HepG2 (cell line): ENCODE data around the gene SP3. TPM values are rescaled to one million over a fixed set of nuclear protein-coding genes. Genes with fewer than 3 reads are reported as not detected.

Experiments used
- AHR ChIP-seq: IDR thresholded peaks from 2 replicates; pipeline ENCODE4 v1.6.1; 2018; ENCODE audit warnings: missing genetic modification reagents, missing compliant biosample characterization
- DPF2 ChIP-seq: sonication (generic); formaldehyde crosslinking; IDR thresholded peaks from 2 replicates; pipeline ENCODE4 v1.4.0; 2020; ENCODE audit warnings: mild to moderate bottlenecking, low read depth, missing genetic modification reagents, borderline replicate concordance
- EZH2 ChIP-seq: conservative IDR thresholded peaks from 2 replicates; pipeline ENCODE4 v1.6.1; 2012; ENCODE audit warnings: mild to moderate bottlenecking, low read depth, low read length, moderate library complexity
- GATAD1 ChIP-seq: IDR thresholded peaks from 2 replicates; pipeline ENCODE4 v1.6.1; 2016; ENCODE audit warnings: missing genetic modification reagents, missing compliant biosample characterization
- HHEX ChIP-seq: IDR thresholded peaks from 2 replicates; pipeline ENCODE4 v1.6.1; 2016; ENCODE audit warnings: control low read depth
- HOXD1 ChIP-seq: sonication (generic); formaldehyde crosslinking; IDR thresholded peaks from 2 replicates; pipeline ENCODE4 v1.5.0; 2020; ENCODE audit warnings: missing genetic modification reagents
- IKZF1 ChIP-seq: fragments of 450-650 bp; IDR thresholded peaks from 2 replicates; pipeline ENCODE4 v1.7.1; 2016
- KDM2A ChIP-seq: sonication (generic); formaldehyde crosslinking; IDR thresholded peaks from 2 replicates; pipeline ENCODE4 v1.4.0; 2020; ENCODE audit warnings: low read depth, missing genetic modification reagents, borderline replicate concordance
- MAX ChIP-seq: IDR thresholded peaks from 2 replicates; pipeline ENCODE4 v1.6.1; 2012; ENCODE audit warnings: inconsistent platforms
- MYNN ChIP-seq: sonication (generic); formaldehyde crosslinking; IDR thresholded peaks from 2 replicates; pipeline ENCODE4 v1.4.0; 2020; ENCODE audit warnings: mild to moderate bottlenecking, low read depth, missing genetic modification reagents
- NFYC ChIP-seq: IDR thresholded peaks from 2 replicates; pipeline ENCODE4 v1.6.1; 2016; ENCODE audit warnings: missing genetic modification reagents, missing compliant biosample characterization
- ZNF234 ChIP-seq: sonication (generic); formaldehyde crosslinking; conservative IDR thresholded peaks from 2 replicates; pipeline ENCODE4 v1.5.1; 2020; ENCODE audit warnings: mild to moderate bottlenecking, missing genetic modification reagents
- ZNF263 ChIP-seq: sonication (generic); formaldehyde crosslinking; IDR thresholded peaks from 2 replicates; pipeline ENCODE4 v1.4.0; 2020; ENCODE audit warnings: missing genetic modification reagents
- ZNF276 ChIP-seq: sonication (generic); formaldehyde crosslinking; IDR thresholded peaks from 2 replicates; pipeline ENCODE4 v1.4.0; 2020; ENCODE audit warnings: mild to moderate bottlenecking, low read depth, missing genetic modification reagents
- ZNF343 ChIP-seq: sonication (generic); formaldehyde crosslinking; IDR thresholded peaks from 2 replicates; pipeline ENCODE4 v1.4.0; 2020; ENCODE audit warnings: mild to moderate bottlenecking, missing genetic modification reagents
- ZNF407 ChIP-seq: sonication (generic); formaldehyde crosslinking; IDR thresholded peaks from one replicate; pipeline ENCODE4 v1.5.1; 2020; ENCODE audit warnings: mild to moderate bottlenecking, missing genetic modification reagents; ENCODE audit errors: not compliant biosample characterization
- ZNF639 ChIP-seq: conservative IDR thresholded peaks from 2 replicates; pipeline ENCODE4 v1.6.1; 2018; ENCODE audit warnings: missing genetic modification reagents
- ZNF652 ChIP-seq: IDR thresholded peaks from 2 replicates; pipeline ENCODE4 v1.6.1; 2016; ENCODE audit warnings: low read depth, borderline replicate concordance
- ZNF775 ChIP-seq: sonication (generic); formaldehyde crosslinking; IDR thresholded peaks from 2 replicates; pipeline ENCODE4 v1.4.0; 2020; ENCODE audit warnings: missing genetic modification reagents, mild to moderate bottlenecking, moderate library complexity, borderline replicate concordance
- polyA plus RNA-seq, 8 experiments: library from polyadenylated mRNA; depleted of rRNA in 3 of 8; stranded (reverse) in 7 of 8; unstranded in 1 of 8; fragments of >200 nt; fragmentation: Illumina TruSeq in 4 of 8; extraction: Trizol in 4 of 8; gene quantifications; 2 replicates each; pipeline versions ENCODE4 v1.2.1 to v1.2.3, GENCODE V29; 2011 to 2016; ENCODE audit warnings: low read depth in 4 of 8, missing spikeins in 1 of 8, mixed read lengths in 1 of 8; ENCODE audit not compliant: insufficient read depth in 1 of 8
- total RNA-seq, 5 experiments: library from RNA; depleted of rRNA; stranded (reverse); fragments of >200 nt; fragmentation: Illumina TruSeq; extraction: Trizol; gene quantifications; 2 replicates each; pipeline ENCODE4 v1.2.3, GENCODE V29; 2016; ENCODE audit warnings: low read depth in 1 of 5

The SP3 gene
- total and polyA plus RNA-seq, 2 of the 13 experiments (the other 11 are each of a cell fraction or from before 2014, with no cell fraction given) = 57.3 to 132 TPM

GRCh38 chr2:173963817-173964564 lies 1.2 kb downstream of the SP3 start (continued):
- TF ChIP-seq ZNF652 (CRISPR knock-in tag) (no peak), HOXD1 (peak; percentile 48; the same call in 1 of the 2 replicates), KDM2A (peak; percentile 61; the same call in 1 of the 2 replicates), ZNF234 (CRISPR knock-in tag) (no peak), ZNF276 (CRISPR knock-in tag) (peak; percentile 37; the same call in 1 of the 2 replicates), EZH2 (no peak), HHEX (CRISPR knock-in tag) (no peak), ZNF263 (CRISPR knock-in tag) (peak; percentile 90), NFYC (CRISPR knock-in tag) (no peak), AHR (CRISPR knock-in tag) (0 out of 2 replicates have a peak, but pooled peaks have one; percentile 57), MAX (peak; percentile 98), DPF2 (no peak), IKZF1 (no peak), ZNF343 (CRISPR knock-in tag) (no peak), ZNF407 (CRISPR knock-in tag) (no peak), GATAD1 (peak; percentile 45; the same call in 1 of the 2 replicates), ZNF639 (CRISPR knock-in tag) (peak; percentile 92), ZNF775 (CRISPR knock-in tag) (no peak), MYNN (CRISPR knock-in tag) (no peak)
